K562 (cell line): Measurements from ENCODE around the gene CFAP73. TPM values are rescaled to one million over a fixed set of nuclear protein-coding genes. Genes with fewer than 3 reads are reported as not detected.

ENCODE experiments used
- CHD2 ChIP-seq: IDR thresholded peaks from 2 replicates; pipeline ENCODE4 v1.6.1; 2011; ENCODE audit warnings: low read depth, low read length
- CSDE1 ChIP-seq, 2 experiments: fragments of 450-650 bp; IDR thresholded peaks; 2 replicates each; pipeline ENCODE4 v1.6.1; 2016; ENCODE audit warnings: mild to moderate bottlenecking in 1 of 2
- CXXC5 ChIP-seq: fragments of 250-450 bp; sonication (Bioruptor Pico); IDR thresholded peaks from 2 replicates; pipeline ENCODE4 v1.8.0; 2022; ENCODE audit warnings: inconsistent platforms, mild to moderate bottlenecking, moderate library complexity
- HSF4 ChIP-seq: fragments of 250-450 bp; sonication (Bioruptor Pico); IDR thresholded peaks from 2 replicates; pipeline ENCODE4 v2.1.2; 2022; ENCODE audit warnings: mild to moderate bottlenecking, moderate library complexity, borderline replicate concordance
- PRMT5 ChIP-seq: sonication (generic); formaldehyde crosslinking; IDR thresholded peaks from 2 replicates; pipeline ENCODE4 v1.5.0; 2020; ENCODE audit warnings: missing genetic modification reagents
- SAFB ChIP-seq: fragments of 200-400 bp; formaldehyde crosslinking; IDR thresholded peaks from 2 replicates; pipeline ENCODE4 v1.6.1; 2017; ENCODE audit warnings: low read depth, low read length, borderline replicate concordance
- ZNF121 ChIP-seq: sonication (generic); formaldehyde crosslinking; conservative IDR thresholded peaks from 2 replicates; pipeline ENCODE4 v1.8.0; 2022; ENCODE audit warnings: missing genetic modification reagents
- ZNF134 ChIP-seq: fragments of 250-450 bp; sonication (Bioruptor Pico); conservative IDR thresholded peaks from 2 replicates; pipeline ENCODE4 v1.4.0; 2020
- polyA plus RNA-seq, 8 experiments: library from polyadenylated mRNA; depleted of rRNA in 4 of 8; stranded (reverse) in 5 of 8; unstranded in 3 of 8; fragments of >200 nt; fragmentation: Nextera tagmentation in 2 of 8; fragmentation: Illumina TruSeq in 1 of 8; extraction: Ambion mirVana in 2 of 8; extraction: Trizol in 1 of 8; gene quantifications; 2 replicates each; pipeline versions ENCODE4 v1.2.1 to v1.2.3, GENCODE V29; 2011 to 2014; ENCODE audit warnings: inconsistent platforms in 1 of 8, missing spikeins in 1 of 8
- total RNA-seq, 7 experiments: library from RNA; depleted of rRNA in 6 of 7; stranded (reverse); fragments of >200 nt in 6 of 7; fragmentation: Illumina TruSeq in 2 of 7; extraction: Trizol in 2 of 7; gene quantifications; 2 replicates each; pipeline versions ENCODE4 v1.2.1 to v1.2.3, GENCODE V29; 2011 to 2021; ENCODE audit warnings: low replicate concordance in 1 of 7
- TF ChIP-seq, protein P1 (sequence below), 2 experiments: fragments of 450-650 bp; IDR thresholded peaks; 2 replicates each; pipeline ENCODE4 v1.6.1; 2016; ENCODE audit warnings: mild to moderate bottlenecking in 2 of 2, borderline replicate concordance in 1 of 2, low read depth in 1 of 2, moderate library complexity in 1 of 2
- TF ChIP-seq, protein P2 (sequence below), 2 experiments: fragments of 450-650 bp; formaldehyde crosslinking in 1 of 2; IDR thresholded peaks; 2 replicates each; pipeline versions ENCODE4 v1.4.0 to v1.6.1; 2014 to 2020; ENCODE audit warnings: mild to moderate bottlenecking in 2 of 2, borderline replicate concordance in 1 of 2, low read depth in 1 of 2
- TF ChIP-seq, protein P3 (sequence below): sonication (generic); formaldehyde crosslinking; IDR thresholded peaks from 2 replicates; pipeline ENCODE4 v1.5.0; 2020; ENCODE audit warnings: missing genetic modification reagents

CFAP73 gene
- total and polyA plus RNA-seq, 9 of the 15 experiments (the other 6 are each of a cell fraction or from before 2014, with no cell fraction given): not detected

DNA sequence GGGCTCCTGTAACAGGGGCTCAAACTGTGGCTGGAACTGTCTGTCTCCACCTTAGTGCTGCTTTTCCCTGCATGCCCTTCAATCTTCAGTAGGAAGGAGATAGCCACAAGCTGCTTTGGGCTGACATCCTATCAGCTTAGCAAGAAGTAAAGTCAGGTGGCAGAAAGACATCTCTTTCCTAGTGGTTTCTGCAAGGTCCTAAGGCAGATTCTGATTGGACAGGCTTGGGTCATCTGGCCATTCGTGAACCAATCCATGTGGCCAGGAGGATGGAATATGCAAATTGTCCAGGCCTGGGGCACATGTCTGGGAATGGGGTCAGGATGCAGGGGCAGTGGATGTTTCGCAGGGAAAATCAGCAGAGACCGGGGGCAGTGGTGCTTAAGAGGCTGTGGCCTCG, 41.2 kb downstream of the CFAP73 start (continued):
- TF ChIP-seq, protein P1, sequence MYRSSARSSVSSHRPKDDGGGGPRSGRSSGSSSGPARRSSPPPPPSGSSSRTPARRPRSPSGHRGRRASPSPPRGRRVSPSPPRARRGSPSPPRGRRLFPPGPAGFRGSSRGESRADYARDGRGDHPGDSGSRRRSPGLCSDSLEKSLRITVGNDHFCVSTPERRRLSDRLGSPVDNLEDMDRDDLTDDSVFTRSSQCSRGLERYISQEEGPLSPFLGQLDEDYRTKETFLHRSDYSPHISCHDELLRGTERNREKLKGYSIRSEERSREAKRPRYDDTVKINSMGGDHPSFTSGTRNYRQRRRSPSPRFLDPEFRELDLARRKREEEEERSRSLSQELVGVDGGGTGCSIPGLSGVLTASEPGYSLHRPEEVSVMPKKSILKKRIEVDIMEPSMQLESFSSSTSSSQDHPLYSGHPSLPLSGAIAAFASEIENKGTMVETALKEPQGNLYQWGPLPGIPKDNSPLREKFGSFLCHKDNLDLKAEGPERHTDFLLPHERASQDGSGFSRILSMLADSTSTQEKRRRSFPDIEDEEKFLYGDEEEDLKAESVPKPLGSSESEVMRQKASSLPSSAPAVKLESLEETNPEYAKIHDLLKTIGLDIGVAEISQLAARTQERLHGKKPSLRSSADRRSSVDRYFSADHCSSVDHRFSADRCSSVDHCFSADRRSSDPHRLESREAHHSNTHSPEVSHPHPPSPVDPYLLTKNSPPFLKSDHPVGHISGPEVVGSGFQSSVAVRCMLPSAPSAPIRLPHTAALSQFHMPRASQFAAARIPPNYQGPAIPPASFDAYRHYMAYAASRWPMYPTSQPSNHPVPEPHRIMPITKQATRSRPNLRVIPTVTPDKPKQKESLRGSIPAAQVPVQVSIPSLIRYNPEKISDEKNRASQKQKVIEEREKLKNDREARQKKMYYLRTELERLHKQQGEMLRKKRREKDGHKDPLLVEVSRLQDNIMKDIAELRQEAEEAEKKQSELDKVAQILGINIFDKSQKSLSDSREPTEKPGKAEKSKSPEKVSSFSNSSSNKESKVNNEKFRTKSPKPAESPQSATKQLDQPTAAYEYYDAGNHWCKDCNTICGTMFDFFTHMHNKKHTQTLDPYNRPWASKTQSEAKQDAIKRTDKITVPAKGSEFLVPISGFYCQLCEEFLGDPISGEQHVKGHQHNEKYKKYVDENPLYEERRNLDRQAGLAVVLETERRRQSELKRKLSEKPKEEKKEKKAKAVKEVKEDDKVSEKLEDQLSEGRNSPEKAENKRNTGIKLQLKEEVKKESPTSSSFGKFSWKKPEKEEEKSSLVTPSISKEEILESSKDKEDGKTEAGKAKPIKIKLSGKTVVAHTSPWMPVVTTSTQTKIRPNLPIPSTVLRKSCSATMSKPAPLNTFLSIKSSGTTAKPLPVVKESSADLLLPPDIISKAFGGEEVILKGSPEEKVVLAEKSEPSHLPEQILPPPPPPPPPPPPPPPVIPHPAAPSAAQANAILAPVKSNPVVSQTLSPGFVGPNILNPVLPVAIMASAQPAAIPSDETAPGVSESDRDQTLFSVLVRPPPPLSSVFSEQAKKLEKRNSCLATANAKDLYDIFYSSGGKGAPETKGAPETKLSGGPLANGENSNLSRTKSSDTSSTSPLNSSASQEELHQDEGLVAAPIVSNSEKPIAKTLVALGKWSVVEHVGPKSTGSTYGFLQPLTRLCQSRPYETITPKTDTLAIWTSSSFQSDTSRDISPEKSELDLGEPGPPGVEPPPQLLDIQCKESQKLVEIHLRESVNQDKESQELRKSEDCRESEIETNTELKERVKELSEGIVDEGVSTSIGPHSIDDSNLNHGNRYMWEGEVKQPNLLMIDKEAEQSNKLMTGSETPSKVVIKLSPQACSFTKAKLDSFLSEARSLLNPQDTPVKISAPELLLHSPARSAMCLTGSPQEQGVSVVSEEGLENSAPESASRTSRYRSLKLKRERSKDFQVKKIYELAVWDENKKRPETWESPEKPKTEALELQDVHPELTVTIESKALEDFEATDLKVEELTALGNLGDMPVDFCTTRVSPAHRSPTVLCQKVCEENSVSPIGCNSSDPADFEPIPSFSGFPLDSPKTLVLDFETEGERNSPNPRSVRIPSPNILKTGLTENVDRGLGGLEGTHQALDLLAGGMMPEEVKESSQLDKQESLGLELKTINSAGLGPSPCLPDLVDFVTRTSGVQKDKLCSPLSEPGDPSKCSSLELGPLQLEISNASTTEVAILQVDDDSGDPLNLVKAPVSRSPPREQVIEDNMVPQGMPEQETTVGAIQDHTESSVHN (IDR thresholded peaks at IDR 0.05; ENCODE audit: borderline replicate concordance in 1 of 2, low read depth in 1 of 2): no peak
- TF ChIP-seq CHD2 (peak; percentile 56; the same call in 1 of the 2 replicates), ZNF121 (CRISPR knock-in tag) (peak; percentile 35), SAFB (no peak), CSDE1 (IDR thresholded peaks at IDR 0.05) (no peak), PRMT5 (no peak), HSF4 (CRISPR knock-in tag) (no peak), CXXC5 (CRISPR knock-in tag) (no peak), ZNF134 (CRISPR knock-in tag) (no peak)
- TF ChIP-seq, protein P2, sequence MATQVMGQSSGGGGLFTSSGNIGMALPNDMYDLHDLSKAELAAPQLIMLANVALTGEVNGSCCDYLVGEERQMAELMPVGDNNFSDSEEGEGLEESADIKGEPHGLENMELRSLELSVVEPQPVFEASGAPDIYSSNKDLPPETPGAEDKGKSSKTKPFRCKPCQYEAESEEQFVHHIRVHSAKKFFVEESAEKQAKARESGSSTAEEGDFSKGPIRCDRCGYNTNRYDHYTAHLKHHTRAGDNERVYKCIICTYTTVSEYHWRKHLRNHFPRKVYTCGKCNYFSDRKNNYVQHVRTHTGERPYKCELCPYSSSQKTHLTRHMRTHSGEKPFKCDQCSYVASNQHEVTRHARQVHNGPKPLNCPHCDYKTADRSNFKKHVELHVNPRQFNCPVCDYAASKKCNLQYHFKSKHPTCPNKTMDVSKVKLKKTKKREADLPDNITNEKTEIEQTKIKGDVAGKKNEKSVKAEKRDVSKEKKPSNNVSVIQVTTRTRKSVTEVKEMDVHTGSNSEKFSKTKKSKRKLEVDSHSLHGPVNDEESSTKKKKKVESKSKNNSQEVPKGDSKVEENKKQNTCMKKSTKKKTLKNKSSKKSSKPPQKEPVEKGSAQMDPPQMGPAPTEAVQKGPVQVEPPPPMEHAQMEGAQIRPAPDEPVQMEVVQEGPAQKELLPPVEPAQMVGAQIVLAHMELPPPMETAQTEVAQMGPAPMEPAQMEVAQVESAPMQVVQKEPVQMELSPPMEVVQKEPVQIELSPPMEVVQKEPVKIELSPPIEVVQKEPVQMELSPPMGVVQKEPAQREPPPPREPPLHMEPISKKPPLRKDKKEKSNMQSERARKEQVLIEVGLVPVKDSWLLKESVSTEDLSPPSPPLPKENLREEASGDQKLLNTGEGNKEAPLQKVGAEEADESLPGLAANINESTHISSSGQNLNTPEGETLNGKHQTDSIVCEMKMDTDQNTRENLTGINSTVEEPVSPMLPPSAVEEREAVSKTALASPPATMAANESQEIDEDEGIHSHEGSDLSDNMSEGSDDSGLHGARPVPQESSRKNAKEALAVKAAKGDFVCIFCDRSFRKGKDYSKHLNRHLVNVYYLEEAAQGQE (IDR thresholded peaks at IDR 0.05; ENCODE audit: borderline replicate concordance): peak; percentile 56
- TF ChIP-seq, protein P2 (CRISPR knock-in tag; IDR thresholded peaks at IDR 0.05; ENCODE audit: low read depth): no peak
- TF ChIP-seq, protein P3, sequence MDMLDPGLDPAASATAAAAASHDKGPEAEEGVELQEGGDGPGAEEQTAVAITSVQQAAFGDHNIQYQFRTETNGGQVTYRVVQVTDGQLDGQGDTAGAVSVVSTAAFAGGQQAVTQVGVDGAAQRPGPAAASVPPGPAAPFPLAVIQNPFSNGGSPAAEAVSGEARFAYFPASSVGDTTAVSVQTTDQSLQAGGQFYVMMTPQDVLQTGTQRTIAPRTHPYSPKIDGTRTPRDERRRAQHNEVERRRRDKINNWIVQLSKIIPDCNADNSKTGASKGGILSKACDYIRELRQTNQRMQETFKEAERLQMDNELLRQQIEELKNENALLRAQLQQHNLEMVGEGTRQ: peak; percentile 93
